ENCODE results near the gene SIN3A.
"Not testable (repeated sequence)": the region's sequence is repeated elsewhere in the genome, so short reads cannot be mapped to it uniquely, and the experiment has no call there.

SIN3A gene

GRCh38 chr15:75449585-75450306, 1.7 kb downstream of the SIN3A start:
- Histone ChIP-seq H3K27me3 (ENCODE audit: control insufficient read depth, insufficient read depth, low read length) (no peaks in the 10 kb centered on the region), H3K27ac (ENCODE audit: low read depth, low read length) (no peak overlapping the region), H3K4me1 (ENCODE audit: control insufficient read depth, insufficient read depth, low read length) (peaks cover 2% of the 10 kb centered on the region; the same call in 1 of the 2 replicates), H3K9me3 (ENCODE audit: control insufficient read depth, insufficient read depth, low read length) (no peaks in the 10 kb centered on the region), H3K9ac (ENCODE audit: low read depth, low read length) (no peak overlapping the region), H3K36me3 (ENCODE audit: control insufficient read depth, insufficient read depth, low read length) (peaks cover 14% of the 10 kb centered on the region), H3K4me3 (ENCODE audit: low read depth, low read length) (peak overlapping the region; percentile 86)

DNA sequence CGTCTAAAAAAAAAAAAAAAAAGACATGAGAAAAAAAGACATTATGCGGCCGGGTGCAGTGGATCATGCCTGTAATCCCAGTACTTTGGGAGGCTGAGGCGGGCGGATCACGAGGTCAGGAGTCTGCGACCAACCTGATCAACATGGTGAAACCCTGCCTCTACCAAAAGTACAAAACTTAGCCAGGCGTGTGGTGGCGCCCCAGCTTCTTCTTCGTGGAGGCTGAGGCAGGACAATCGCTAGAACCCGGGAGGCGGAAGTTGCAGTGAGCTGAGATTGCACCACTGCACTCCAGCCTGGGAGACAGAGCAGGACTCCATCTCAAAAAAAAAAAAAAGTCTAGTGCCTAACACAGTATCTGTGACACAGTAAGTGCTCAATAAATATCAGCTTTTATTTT, 3.3 kb downstream of the SIN3A start:
- H3K9ac ChIP-seq (ENCODE audit: low read depth, low read length); H3K4me1 ChIP-seq (ENCODE audit: control insufficient read depth, insufficient read depth, low read length): not testable (repeated sequence)

DNA sequence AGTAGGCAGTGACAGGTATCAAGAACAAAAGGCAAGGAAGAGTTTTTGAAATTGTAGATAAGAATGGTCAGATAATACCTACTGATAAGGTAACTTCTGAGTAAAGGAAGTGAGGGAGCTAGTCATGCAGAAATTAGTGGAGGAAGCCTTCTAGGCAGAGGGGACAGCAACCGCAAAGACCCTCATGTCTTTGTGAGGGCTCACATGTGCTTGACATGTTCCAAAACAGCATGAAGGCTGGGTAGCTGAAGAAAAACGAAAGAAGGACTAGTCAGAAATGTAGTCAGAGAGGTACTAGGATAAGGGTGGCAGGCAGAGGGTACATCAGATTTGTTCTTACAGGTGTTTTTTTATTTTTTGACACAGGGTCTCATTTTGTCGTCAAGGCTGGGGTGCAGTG, 5.3 kb downstream of the SIN3A start:
- no peaks in the 10 kb centered on the region for H3K9me3 ChIP-seq (ENCODE audit: control insufficient read depth, insufficient read depth, low read length)
- no peak overlapping the region for H3K9ac ChIP-seq (ENCODE audit: low read depth, low read length)
- no peaks in the 10 kb centered on the region for H3K4me1 ChIP-seq (ENCODE audit: control insufficient read depth, insufficient read depth, low read length)
- no peak overlapping the region for H3K27ac ChIP-seq (ENCODE audit: low read depth, low read length)
- no peak overlapping the region for H3K4me3 ChIP-seq (ENCODE audit: low read depth, low read length)
- no peaks in the 10 kb centered on the region for H3K27me3 ChIP-seq (ENCODE audit: control insufficient read depth, insufficient read depth, low read length)
- peaks cover 28% of the 10 kb centered on the region for H3K36me3 ChIP-seq (ENCODE audit: control insufficient read depth, insufficient read depth, low read length)

More for the DNA sequence above, 3.3 kb downstream of the SIN3A start:
- peaks cover 24% of the 10 kb centered on the region for H3K36me3 ChIP-seq (ENCODE audit: control insufficient read depth, insufficient read depth, low read length)
- H3K4me3 ChIP-seq (ENCODE audit: low read depth, low read length); H3K9me3 ChIP-seq (ENCODE audit: control insufficient read depth, insufficient read depth, low read length); H3K27me3 ChIP-seq (ENCODE audit: control insufficient read depth, insufficient read depth, low read length); H3K27ac ChIP-seq (ENCODE audit: low read depth, low read length): not testable (repeated sequence)

- not testable (repeated sequence) for H3K9me3 ChIP-seq (ENCODE audit: control insufficient read depth, insufficient read depth, low read length); H3K9ac ChIP-seq (ENCODE audit: low read depth, low read length); H3K4me1 ChIP-seq (ENCODE audit: control insufficient read depth, insufficient read depth, low read length); H3K4me3 ChIP-seq (ENCODE audit: low read depth, low read length); H3K27me3 ChIP-seq (ENCODE audit: control insufficient read depth, insufficient read depth, low read length); H3K27ac ChIP-seq (ENCODE audit: low read depth, low read length)
- peaks cover 28% of the 10 kb centered on the region for H3K36me3 ChIP-seq (ENCODE audit: control insufficient read depth, insufficient read depth, low read length)
These were observed 6.2 kb downstream of the SIN3A start for GRCh38 chr15:75445324-75445723.

DNA sequence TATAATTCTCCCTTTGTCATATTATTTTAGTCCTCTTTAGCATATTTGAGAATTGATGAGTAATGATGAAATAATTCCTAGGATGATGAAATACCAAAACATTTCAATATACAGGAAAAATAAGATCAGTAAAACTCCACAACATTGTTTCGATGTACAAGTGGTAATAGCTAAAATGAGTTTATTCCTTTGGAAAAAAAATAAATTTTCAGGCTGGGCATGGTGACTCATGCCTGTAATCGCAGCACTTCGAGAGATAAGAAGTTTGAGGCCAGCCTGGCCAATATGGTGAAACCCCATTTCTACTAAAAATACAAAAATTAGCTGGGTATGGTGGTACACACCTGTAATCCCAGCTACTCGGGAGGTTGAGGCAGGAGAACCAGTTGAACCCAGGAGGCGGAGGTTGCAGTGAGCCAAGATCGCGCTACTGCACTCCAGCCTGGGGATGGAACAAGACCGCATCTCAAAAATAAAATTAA, 7.5 kb downstream of the SIN3A start:
- not testable (repeated sequence) for H3K9ac ChIP-seq (ENCODE audit: low read depth, low read length); H3K9me3 ChIP-seq (ENCODE audit: control insufficient read depth, insufficient read depth, low read length); H3K27ac ChIP-seq (ENCODE audit: low read depth, low read length); H3K4me3 ChIP-seq (ENCODE audit: low read depth, low read length); H3K27me3 ChIP-seq (ENCODE audit: control insufficient read depth, insufficient read depth, low read length); H3K4me1 ChIP-seq (ENCODE audit: control insufficient read depth, insufficient read depth, low read length)
- peaks cover 28% of the 10 kb centered on the region for H3K36me3 ChIP-seq (ENCODE audit: control insufficient read depth, insufficient read depth, low read length)

DNA sequence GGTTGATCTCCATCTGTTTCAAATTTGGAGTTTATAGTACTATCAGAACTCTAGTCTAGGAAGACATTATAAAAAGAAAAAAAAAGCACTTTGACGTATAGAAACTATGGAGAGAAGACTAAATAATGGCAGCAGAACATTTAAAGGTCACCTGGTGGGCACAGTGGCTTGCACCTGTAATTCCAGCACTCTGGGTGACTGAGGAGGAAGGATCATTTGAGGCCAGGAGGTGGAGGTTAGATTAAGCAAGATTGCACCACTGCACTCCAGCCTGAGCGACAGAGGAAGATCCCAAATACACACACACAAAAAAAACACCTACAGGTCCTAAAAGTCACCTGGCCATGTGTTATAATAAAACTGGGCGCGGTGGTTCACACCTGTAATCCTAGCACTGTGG, 13.8 kb downstream of the SIN3A start:
- Histone ChIP-seq H3K9ac (ENCODE audit: low read depth, low read length) (no peak overlapping the region), H3K27me3 (ENCODE audit: control insufficient read depth, insufficient read depth, low read length) (no peaks in the 10 kb centered on the region), H3K4me3 (ENCODE audit: low read depth, low read length) (no peak overlapping the region), H3K27ac (ENCODE audit: low read depth, low read length) (no peak overlapping the region), H3K4me1 (ENCODE audit: control insufficient read depth, insufficient read depth, low read length) (no peaks in the 10 kb centered on the region), H3K9me3 (ENCODE audit: control insufficient read depth, insufficient read depth, low read length) (no peaks in the 10 kb centered on the region), H3K36me3 (ENCODE audit: control insufficient read depth, insufficient read depth, low read length) (peaks cover 26% of the 10 kb centered on the region)

- no peak overlapping the region for H3K27ac ChIP-seq (ENCODE audit: low read depth, low read length)
- H3K4me1 ChIP-seq (ENCODE audit: control insufficient read depth, insufficient read depth, low read length), result no peaks in the 10 kb centered on the region
- H3K9ac ChIP-seq (ENCODE audit: low read depth, low read length), result no peak overlapping the region
- no peak overlapping the region for H3K4me3 ChIP-seq (ENCODE audit: low read depth, low read length)
- no peaks in the 10 kb centered on the region for H3K27me3 ChIP-seq (ENCODE audit: control insufficient read depth, insufficient read depth, low read length)
- H3K9me3 ChIP-seq (ENCODE audit: control insufficient read depth, insufficient read depth, low read length), result no peaks in the 10 kb centered on the region
- peaks cover 26% of the 10 kb centered on the region for H3K36me3 ChIP-seq (ENCODE audit: control insufficient read depth, insufficient read depth, low read length)
These were observed 14.6 kb downstream of the SIN3A start for GRCh38 chr15:75436881-75437280.

DNA sequence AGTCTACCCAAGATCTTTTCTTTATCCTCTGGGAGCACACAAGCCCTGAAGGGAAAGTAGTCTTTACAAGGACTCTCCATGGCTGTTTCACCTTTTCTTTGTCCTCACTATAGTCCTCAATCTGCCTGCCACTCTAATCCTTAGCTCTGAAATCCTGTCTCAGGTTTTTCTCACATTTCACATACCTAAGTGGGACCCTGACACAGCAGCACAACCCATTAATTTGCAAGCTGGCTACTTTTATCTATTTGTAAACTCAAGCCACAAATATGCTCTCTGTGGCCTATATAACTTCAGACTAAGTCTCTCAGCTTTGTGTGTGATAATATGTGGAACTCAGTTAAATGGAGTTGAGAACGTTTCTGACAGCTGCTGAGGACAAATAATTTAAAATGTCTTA, 19.8 kb downstream of the SIN3A start:
- Histone ChIP-seq H3K27me3 (ENCODE audit: control insufficient read depth, insufficient read depth, low read length) (no peaks in the 10 kb centered on the region), H3K36me3 (ENCODE audit: control insufficient read depth, insufficient read depth, low read length) (peaks cover 56% of the 10 kb centered on the region), H3K9ac (ENCODE audit: low read depth, low read length) (no peak overlapping the region), H3K9me3 (ENCODE audit: control insufficient read depth, insufficient read depth, low read length) (no peaks in the 10 kb centered on the region), H3K4me3 (ENCODE audit: low read depth, low read length) (no peak overlapping the region), H3K4me1 (ENCODE audit: control insufficient read depth, insufficient read depth, low read length) (no peaks in the 10 kb centered on the region), H3K27ac (ENCODE audit: low read depth, low read length) (no peak overlapping the region)

DNA sequence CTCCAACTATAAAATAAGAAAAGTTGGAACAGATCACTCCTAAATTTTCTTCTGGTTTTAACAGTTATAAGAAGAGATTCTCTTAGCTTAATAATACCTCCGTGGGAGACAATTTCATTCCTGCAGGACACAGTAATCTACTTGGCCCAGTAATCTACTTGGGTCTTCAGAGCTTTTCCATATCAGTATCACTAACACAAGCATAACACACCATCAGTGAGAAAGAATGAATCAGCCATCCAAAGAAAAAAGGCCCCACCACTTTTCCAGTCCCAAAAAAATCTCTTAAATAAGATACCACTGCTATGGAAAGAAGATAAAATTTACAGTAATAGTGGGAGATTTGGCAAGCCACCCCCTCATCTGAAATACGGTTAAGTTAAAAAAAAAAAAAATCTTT, 20.2 kb downstream of the SIN3A start:
- H3K9ac ChIP-seq (ENCODE audit: low read depth, low read length), result no peak overlapping the region
- H3K4me3 ChIP-seq (ENCODE audit: low read depth, low read length), result no peak overlapping the region
- no peak overlapping the region for H3K27ac ChIP-seq (ENCODE audit: low read depth, low read length)
- H3K9me3 ChIP-seq (ENCODE audit: control insufficient read depth, insufficient read depth, low read length), result no peaks in the 10 kb centered on the region
- H3K36me3 ChIP-seq (ENCODE audit: control insufficient read depth, insufficient read depth, low read length), result peaks cover 56% of the 10 kb centered on the region
- H3K27me3 ChIP-seq (ENCODE audit: control insufficient read depth, insufficient read depth, low read length), result no peaks in the 10 kb centered on the region
- no peaks in the 10 kb centered on the region for H3K4me1 ChIP-seq (ENCODE audit: control insufficient read depth, insufficient read depth, low read length)

GRCh38 chr15:75430259-75430658, 21.2 kb downstream of the SIN3A start:
- Histone ChIP-seq H3K27ac (ENCODE audit: low read depth, low read length) (no peak overlapping the region), H3K36me3 (ENCODE audit: control insufficient read depth, insufficient read depth, low read length) (peaks cover 57% of the 10 kb centered on the region), H3K9ac (ENCODE audit: low read depth, low read length) (no peak overlapping the region), H3K9me3 (ENCODE audit: control insufficient read depth, insufficient read depth, low read length) (no peaks in the 10 kb centered on the region), H3K27me3 (ENCODE audit: control insufficient read depth, insufficient read depth, low read length) (no peaks in the 10 kb centered on the region), H3K4me1 (ENCODE audit: control insufficient read depth, insufficient read depth, low read length) (no peaks in the 10 kb centered on the region), H3K4me3 (ENCODE audit: low read depth, low read length) (no peak overlapping the region)

- H3K9ac ChIP-seq (ENCODE audit: low read depth, low read length), result no peak overlapping the region
- peaks cover 58% of the 10 kb centered on the region for H3K36me3 ChIP-seq (ENCODE audit: control insufficient read depth, insufficient read depth, low read length)
- no peaks in the 10 kb centered on the region for H3K4me1 ChIP-seq (ENCODE audit: control insufficient read depth, insufficient read depth, low read length)
- no peaks in the 10 kb centered on the region for H3K27me3 ChIP-seq (ENCODE audit: control insufficient read depth, insufficient read depth, low read length)
- H3K4me3 ChIP-seq (ENCODE audit: low read depth, low read length), result no peak overlapping the region
- no peaks in the 10 kb centered on the region for H3K9me3 ChIP-seq (ENCODE audit: control insufficient read depth, insufficient read depth, low read length)
- H3K27ac ChIP-seq (ENCODE audit: low read depth, low read length), result no peak overlapping the region
These were observed 23.3 kb downstream of the SIN3A start for GRCh38 chr15:75428152-75428551.

All from HUES48 (cell line).